GM18858 (cell line): ENCODE results near the gene IL25.
"Not testable (repeated sequence)": the region's sequence is repeated elsewhere in the genome, so short reads cannot be mapped to it uniquely, and the experiment has no call there.

ENCODE experiments used
- ATAC-seq: cut with Tn5 transposase; IDR thresholded peaks from one replicate; pipeline ENCODE4 v1.9.1; 2021; ENCODE audit not compliant: unreplicated experiment

Gene IL25

GRCh38 chr14:23372509-23372908 lies at the start of gene IL25:
Gene IL25 (plus strand): TSS chr14:23372809.
- no peak for ATAC-seq

DNA sequence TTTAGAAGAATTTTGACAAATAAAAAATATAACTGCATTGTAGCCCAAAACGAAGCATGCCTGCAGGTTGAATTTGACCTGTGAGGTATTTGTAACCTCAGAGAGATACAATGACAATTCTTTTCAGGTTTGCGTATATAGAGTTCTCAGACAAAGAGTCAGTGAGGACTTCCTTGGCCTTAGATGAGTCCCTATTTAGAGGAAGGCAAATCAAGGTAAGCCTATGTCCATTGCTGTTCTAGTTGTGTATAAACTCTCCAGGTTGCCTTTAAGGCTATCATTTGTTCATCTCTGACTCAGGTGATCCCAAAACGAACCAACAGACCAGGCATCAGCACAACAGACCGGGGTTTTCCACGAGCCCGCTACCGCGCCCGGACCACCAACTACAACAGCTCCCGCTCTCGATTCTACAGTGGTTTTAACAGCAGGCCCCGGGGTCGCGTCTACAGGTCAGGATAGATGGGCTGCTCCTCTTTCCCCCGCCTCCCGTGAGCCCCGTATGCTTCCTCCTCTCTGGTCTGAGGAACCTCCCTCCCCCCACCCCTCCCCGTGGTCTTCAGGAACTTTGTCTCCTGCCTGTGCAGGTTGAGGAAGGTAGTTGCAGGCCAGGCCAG lies 48.7 kb upstream of the IL25 start:
- ATAC-seq, result no peak

GRCh38 chr14:23324455-23324846 lies 48.2 kb upstream of the IL25 start:
- no peak for ATAC-seq

DNA sequence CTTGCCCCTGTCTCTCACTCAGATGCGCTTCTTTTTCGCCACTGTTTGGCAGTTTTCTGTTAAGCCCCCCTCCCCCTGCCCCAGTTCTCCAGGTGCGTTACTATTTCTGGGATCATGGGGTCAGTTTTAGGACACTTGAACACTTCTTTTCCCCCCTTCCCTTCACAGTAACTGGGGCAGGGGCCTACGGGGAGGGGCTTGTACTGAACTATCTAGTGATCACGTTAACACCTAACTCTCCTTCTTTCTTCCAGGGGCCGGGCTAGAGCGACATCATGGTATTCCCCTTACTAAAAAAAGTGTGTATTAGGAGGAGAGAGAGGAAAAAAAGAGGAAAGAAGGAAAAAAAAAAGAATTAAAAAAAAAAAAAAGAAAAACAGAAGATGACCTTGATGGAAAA lies 47.6 kb upstream of the IL25 start:
- ATAC-seq, result no peak

DNA sequence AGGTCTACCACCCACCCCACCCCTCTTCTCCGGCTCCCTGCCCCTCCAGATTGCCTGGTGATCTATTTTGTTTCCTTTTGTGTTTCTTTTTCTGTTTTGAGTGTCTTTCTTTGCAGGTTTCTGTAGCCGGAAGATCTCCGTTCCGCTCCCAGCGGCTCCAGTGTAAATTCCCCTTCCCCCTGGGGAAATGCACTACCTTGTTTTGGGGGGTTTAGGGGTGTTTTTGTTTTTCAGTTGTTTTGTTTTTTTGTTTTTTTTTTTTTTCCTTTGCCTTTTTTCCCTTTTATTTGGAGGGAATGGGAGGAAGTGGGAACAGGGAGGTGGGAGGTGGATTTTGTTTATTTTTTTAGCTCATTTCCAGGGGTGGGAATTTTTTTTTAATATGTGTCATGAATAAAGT lies 46.9 kb upstream of the IL25 start:
- not testable (repeated sequence) for ATAC-seq

- no peak for ATAC-seq
Measured at GRCh38 chr14:23326491-23327332, 45.9 kb upstream of the IL25 start.

GRCh38 chr14:23327947-23328744 lies 44.5 kb upstream of the IL25 start:
- ATAC-seq, result no peak

DNA sequence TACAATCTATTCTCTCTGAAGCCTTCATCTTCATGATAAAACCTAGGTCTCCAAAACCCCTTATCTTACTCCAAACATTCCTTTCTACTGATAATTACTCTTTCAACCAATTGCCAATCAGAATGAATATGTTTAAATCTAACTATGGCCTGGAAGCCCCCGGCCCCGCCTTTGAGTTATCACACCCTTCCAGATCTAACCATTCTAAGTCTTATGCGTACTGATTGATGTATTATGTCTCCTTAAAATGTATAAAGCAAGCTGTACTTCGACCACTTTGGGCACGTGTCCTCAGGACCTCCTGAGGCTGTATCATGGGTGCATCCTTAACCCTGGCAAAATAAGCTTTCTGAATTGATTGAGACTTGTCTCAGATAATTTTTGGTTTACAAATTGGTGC lies 37.0 kb upstream of the IL25 start:
- ATAC-seq, result no peak

DNA sequence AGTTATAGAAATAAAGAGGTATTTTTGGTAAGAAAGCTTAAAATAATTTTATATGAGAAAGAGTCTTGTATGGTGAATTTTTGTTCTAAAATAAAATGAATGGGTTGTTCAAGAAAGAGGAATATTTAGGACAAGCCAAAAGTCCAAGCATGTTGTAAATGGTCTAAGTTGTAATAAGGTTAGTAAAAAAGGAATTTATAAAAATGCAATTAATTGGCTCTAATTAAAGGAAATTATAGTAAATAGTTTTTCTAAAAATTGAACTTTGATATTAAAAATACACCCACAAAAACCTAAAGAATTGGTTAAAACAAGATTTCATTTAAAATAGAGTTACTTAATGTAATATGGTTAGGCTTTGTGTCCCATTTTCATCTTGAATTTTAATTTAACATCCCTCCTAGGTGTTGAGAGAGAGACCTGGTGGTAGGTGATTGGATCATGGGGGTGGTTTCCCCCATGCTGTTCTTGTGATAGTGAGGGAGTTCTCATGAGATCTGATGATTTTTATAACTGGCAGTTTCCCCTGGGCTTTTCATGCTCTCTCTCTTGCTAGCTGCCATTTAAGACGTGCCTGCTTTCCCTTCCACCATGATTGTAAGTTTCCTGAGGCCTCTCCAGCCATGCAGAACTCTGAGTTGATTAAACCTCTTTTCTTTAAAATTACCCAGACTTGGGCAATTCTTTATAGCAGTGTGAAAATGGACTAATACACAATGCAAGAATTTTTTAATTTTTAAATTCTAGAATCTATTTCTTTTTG lies 32.9 kb upstream of the IL25 start:
- ATAC-seq, result no peak

- no peak for ATAC-seq
Measured at GRCh38 chr14:23344481-23344880, 28.1 kb upstream of the IL25 start.

DNA sequence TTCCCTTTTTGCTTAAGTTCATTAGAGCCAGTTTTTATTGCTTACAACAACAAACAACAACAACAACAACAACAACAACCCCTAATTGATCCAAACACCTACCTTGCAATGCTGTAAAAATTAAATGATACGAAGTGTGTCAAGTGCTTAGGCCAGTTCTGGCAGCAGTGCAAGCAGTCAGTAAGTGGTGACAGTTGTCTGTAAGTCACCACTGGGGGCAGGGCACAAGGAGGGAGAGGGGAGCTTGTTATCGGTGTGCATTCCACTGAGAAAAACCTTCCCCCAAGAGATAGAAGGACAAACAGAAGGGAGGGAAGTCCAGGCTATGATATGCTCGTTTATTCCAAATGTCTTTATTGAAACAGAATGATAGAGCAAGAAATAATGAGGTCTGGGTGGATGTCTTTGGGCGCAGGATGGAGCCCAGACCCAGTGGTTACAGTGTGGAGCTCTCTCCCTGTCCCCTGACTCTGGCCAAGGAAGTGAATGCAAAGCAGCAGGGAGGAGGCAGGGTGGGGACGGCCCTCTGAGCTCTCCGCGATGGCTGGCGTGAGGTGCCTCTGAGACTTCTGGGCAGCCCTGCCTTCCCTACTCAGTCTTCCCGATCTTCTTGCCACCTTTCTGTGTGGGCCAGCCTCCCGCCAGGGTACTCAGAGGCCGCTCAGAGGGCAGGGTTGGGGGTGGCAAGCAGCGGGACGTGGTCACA lies 26.5 kb upstream of the IL25 start:
- no peak for ATAC-seq

DNA sequence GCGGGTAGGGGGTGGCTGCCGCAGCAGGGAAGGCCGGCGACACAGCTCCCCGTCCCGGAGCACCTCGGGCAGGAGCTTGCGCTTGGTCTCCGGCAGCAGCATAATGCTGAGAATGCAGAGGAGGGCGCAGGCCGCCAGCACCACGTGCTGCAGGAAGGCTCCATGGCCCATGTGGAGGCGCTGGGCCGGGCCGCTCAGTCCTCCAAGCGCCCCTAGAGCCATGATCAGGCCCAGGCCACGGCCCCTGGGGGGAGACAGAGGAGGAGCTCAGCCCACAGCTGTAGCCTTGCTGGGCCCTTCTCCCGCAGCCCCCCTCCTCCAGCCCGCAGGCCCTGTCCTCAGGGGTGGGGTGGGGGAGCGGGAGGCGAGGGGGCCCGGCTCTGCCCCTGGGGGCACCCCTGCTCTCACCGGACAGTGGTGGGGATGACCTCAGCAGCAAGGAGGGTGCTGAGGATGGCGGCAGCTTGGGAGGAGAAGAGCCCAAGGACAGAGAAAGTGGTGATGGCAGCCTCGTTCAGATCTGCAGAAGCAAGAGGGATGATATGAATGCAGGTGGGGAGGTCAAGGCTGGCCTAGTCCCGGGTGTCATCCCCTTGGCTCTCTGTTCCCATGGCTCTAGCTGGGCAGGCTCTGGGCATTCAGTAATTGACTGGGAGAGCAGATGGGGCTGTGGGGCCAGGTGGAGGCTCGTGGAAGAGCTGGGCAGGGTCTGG lies 25.8 kb upstream of the IL25 start:
- ATAC-seq, result no peak

DNA sequence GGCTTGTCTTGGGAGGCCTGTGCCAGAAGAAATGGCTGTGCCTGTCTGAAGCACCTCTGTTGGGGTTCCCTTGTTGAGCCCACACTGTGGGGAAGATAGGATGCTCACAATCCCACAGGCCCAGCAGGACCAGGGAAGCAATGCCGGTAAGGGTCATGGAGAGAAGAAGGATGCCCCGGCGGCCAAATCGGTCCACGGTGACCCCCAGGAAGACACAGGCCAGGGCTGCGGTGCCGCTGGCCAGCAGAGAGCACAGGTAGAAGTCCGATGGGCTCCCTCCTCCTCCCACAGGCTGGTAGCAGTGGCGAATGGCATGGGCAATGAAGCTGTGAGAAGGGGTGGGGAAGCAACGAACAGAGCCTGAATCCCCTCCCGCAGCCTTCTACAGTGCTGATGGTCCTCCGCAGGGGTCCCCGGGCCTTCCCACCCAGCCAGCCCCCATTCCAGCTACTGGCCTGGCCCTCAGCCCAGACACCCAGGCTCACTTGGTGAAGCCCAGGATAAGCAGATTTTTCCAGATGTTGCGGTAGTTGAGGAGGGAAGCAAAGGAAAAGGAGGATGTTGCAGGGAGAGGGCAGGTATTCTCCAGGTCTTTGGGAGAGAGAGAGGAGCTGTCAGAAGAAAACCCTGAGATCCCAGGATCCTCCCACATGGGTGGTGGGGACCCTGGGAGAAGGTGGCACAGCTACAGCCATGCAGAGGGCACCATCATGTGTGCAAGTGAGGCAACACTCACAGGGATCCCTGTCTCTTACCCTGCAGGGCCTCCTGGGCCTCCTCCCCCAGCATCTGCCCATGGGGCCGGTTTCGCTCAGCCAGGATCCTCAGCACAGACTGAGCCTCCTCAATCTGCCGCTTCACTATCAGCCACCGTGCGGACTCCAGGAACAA lies 25.0 kb upstream of the IL25 start:
- ATAC-seq, result no peak

DNA sequence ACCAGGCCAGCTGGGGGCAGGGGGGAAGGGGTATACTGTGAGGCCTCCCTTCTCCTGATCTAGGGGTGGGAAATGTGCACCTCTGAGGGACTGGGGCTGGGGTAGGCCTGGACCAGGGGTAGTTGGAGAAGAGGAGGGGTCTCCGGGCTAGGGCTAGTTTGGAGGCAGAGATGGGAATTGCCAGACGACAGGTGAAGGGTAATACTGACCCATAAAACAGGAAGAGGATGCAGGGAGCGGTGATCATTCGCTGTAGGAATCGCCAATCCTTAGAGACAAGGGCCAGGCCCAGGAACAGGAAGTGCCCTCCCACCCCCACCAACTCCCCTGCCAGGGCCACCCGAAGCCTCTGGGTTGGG lies 24.3 kb upstream of the IL25 start:
- no peak for ATAC-seq

- ATAC-seq, result no peak
Measured at GRCh38 chr14:23349156-23349845, 23.3 kb upstream of the IL25 start.

GRCh38 chr14:23351681-23352505 lies 20.7 kb upstream of the IL25 start:
- ATAC-seq, result no peak
